PC-3 (cell line): ENCODE data around the gene IFITM10. TPM values are rescaled to one million over a fixed set of nuclear protein-coding genes. Genes with fewer than 3 reads are reported as not detected.
"Not testable (repeated sequence)": the region's sequence is repeated elsewhere in the genome, so short reads cannot be mapped to it uniquely, and the experiment has no call there.

ENCODE experiments used
- ATAC-seq: fragments of 200-7000 bp; cut with Tn5 transposase; 2 replicates; pipeline ENCODE4 v1.9.1; 2020; ENCODE audit warnings: mild to moderate bottlenecking, moderate library complexity
- BruUV-seq: library from RNA; stranded (reverse); fragments of 400-500 nt; replicated peaks from 2 replicates; lab custom pipeline; 2021; lab: Mats Ljungman, UMichigan
- CTCF ChIA-PET: fragments of 300-600 bp; sonication (Branson Sonifier 250); formaldehyde crosslinking; loops from one replicate; lab custom pipeline; 2022; ENCODE audit warnings: antibody characterized with exemption; lab: Charles Lee
- POLR2A ChIA-PET: fragments of 300-600 bp; sonication (Branson Sonifier 250); formaldehyde crosslinking; loops from one replicate; lab custom pipeline; 2022; ENCODE audit warnings: antibody characterized with exemption; ENCODE audit not compliant: unreplicated experiment; lab: Charles Lee
- DNase-seq: peaks from one replicate; pipeline ENCODE4 v3.0.0-alpha.2; 2015
- H2AFZ ChIP-seq: fragments of 300-600 bp; sonication (generic); 2 replicates; pipeline ENCODE4 v1.6.0; 2016; ENCODE audit warnings: antibody characterized with exemption, low read length
- H3F3A ChIP-seq: fragments of 300-600 bp; sonication (generic); one replicate; pipeline ENCODE4 v1.6.0; 2017; ENCODE audit warnings: antibody characterized with exemption, low read length, control low read depth, mild to moderate bottlenecking; ENCODE audit not compliant: unreplicated experiment
- H3K27ac ChIP-seq: fragments of 300-600 bp; sonication (generic); 2 replicates; pipeline ENCODE4 v1.5.1; 2016; ENCODE audit warnings: mild to moderate bottlenecking, low read length
- H3K27me3 ChIP-seq: fragments of 300-600 bp; sonication (generic); 2 replicates; pipeline ENCODE4 v1.6.1; 2016; ENCODE audit warnings: low read length, mixed read lengths
- H3K36me3 ChIP-seq: fragments of 300-600 bp; sonication (generic); 2 replicates; pipeline ENCODE4 v1.6.1; 2016; ENCODE audit warnings: low read depth, mixed run types, low read length, mixed read lengths
- H3K4me1 ChIP-seq: fragments of 300-600 bp; sonication (generic); 2 replicates; pipeline ENCODE4 v1.5.1; 2016; ENCODE audit warnings: low read length; ENCODE audit not compliant: insufficient read depth
- H3K4me2 ChIP-seq: fragments of 300-600 bp; sonication (generic); 2 replicates; pipeline ENCODE4 v1.6.0; 2016; ENCODE audit warnings: low read length
- H3K4me3 ChIP-seq: fragments of 300-600 bp; sonication (generic); 2 replicates; pipeline ENCODE4 v1.5.1; 2016; ENCODE audit warnings: mild to moderate bottlenecking, low read length, mixed read lengths
- H3K79me2 ChIP-seq: fragments of 300-600 bp; sonication (generic); 2 replicates; pipeline ENCODE4 v1.6.1; 2017; ENCODE audit warnings: low read length, mixed read lengths
- H3K9ac ChIP-seq: fragments of 300-600 bp; sonication (generic); 2 replicates; pipeline ENCODE4 v1.6.0; 2016; ENCODE audit warnings: mild to moderate bottlenecking, low read length
- H3K9me2 ChIP-seq: fragments of 300-600 bp; sonication (generic); replicated peaks from 2 replicates; pipeline ENCODE4 v1.6.1; 2016; ENCODE audit warnings: mixed run types, low read length, mixed read lengths
- H3K9me3 ChIP-seq: fragments of 300-600 bp; sonication (generic); 2 replicates; pipeline ENCODE4 v1.6.1; 2016; ENCODE audit warnings: low read length, mixed read lengths
- H4K20me1 ChIP-seq: fragments of 300-600 bp; sonication (generic); 2 replicates; pipeline ENCODE4 v1.6.1; 2016; ENCODE audit warnings: low read length, mixed read lengths
- EZH2 ChIP-seq: fragments of 300-600 bp; sonication (generic); IDR thresholded peaks from one replicate; pipeline ENCODE4 v1.6.1; 2017; ENCODE audit warnings: antibody characterized with exemption, mild to moderate bottlenecking, low read length; ENCODE audit not compliant: unreplicated experiment
- EZH2phosphoT487 ChIP-seq: fragments of 300-600 bp; sonication (generic); IDR thresholded peaks from 2 replicates; pipeline ENCODE4 v1.6.1; 2018; ENCODE audit warnings: mild to moderate bottlenecking, antibody characterized with exemption, low read length, borderline replicate concordance
- intact Hi-C: fragments of 100-400 bp; cut with micrococcal nuclease; formaldehyde crosslinking; loops from 2 replicates; pipeline ENCODE4 v1.9.0; 2023
- total RNA-seq: library from RNA; depleted of rRNA; stranded (reverse); fragments of >200 nt; gene quantifications from 2 replicates; pipeline ENCODE4 v1.2.3, GENCODE V29; 2014
- TF ChIP-seq, protein P1 (sequence below): fragments of 300-600 bp; sonication (generic); conservative IDR thresholded peaks from 2 replicates; pipeline ENCODE4 v1.5.1; 2017; ENCODE audit warnings: antibody characterized with exemption, low read depth, mild to moderate bottlenecking, low read length

The IFITM10 gene
- total RNA-seq, 1 experiment from 2014 or later = 1.4 TPM

GRCh38 chr11:1691026-1691877 lies 59.1 kb downstream of the IFITM10 start:
- CTCF ChIA-PET = interaction anchor here (0.5 kb wide), 1 partner anchor 54 kb away, joined by 3 read pairs; no protein-coding TSS in a partner anchor
- BruUV-seq = no TSS peak
- ATAC-seq = no peak

GRCh38 chr11:1690167-1691025 lies 60.0 kb downstream of the IFITM10 start:
- Histone ChIP-seq H3K9me3 (no peaks in the 10 kb centered on the region), H4K20me1 (no peaks in the 10 kb centered on the region), H3K4me2 (no peak overlapping the region), H3K4me3 (no peak overlapping the region), H2AFZ (no peak overlapping the region), H3K27ac (no peak overlapping the region), H3K9me2 (no peaks in the 10 kb centered on the region), H3K9ac (no peak overlapping the region), H3K79me2 (no peaks in the 10 kb centered on the region), H3K27me3 (no peaks in the 10 kb centered on the region), H3K4me1 (peaks cover 7% of the 10 kb centered on the region; the same call in 1 of the 2 replicates), H3F3A (no peaks in the 10 kb centered on the region), H3K36me3 (no peaks in the 10 kb centered on the region)
- POLR2A ChIA-PET = no interaction called here
- no peak for TF ChIP-seq EZH2phosphoT487
- TF ChIP-seq EZH2 = no peak
- TF ChIP-seq, protein P1, sequence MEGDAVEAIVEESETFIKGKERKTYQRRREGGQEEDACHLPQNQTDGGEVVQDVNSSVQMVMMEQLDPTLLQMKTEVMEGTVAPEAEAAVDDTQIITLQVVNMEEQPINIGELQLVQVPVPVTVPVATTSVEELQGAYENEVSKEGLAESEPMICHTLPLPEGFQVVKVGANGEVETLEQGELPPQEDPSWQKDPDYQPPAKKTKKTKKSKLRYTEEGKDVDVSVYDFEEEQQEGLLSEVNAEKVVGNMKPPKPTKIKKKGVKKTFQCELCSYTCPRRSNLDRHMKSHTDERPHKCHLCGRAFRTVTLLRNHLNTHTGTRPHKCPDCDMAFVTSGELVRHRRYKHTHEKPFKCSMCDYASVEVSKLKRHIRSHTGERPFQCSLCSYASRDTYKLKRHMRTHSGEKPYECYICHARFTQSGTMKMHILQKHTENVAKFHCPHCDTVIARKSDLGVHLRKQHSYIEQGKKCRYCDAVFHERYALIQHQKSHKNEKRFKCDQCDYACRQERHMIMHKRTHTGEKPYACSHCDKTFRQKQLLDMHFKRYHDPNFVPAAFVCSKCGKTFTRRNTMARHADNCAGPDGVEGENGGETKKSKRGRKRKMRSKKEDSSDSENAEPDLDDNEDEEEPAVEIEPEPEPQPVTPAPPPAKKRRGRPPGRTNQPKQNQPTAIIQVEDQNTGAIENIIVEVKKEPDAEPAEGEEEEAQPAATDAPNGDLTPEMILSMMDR = no peak
- ATAC-seq (no peak), DNase-seq (no peak)
- CTCF ChIA-PET = no interaction called here
- no TSS peak for BruUV-seq
- intact Hi-C loops = loop anchor here (5.0 kb wide), 1 partner anchor 38 kb away; no protein-coding TSS in a partner anchor

More at GRCh38 chr11:1691026-1691877, 59.1 kb downstream of the IFITM10 start:
- no peaks in the 10 kb centered on the region for H3K9me2 ChIP-seq
- no peaks in the 10 kb centered on the region for H3K79me2 ChIP-seq
- H3F3A ChIP-seq = no peaks in the 10 kb centered on the region
- no peaks in the 10 kb centered on the region for H3K9me3 ChIP-seq
- no peak for TF ChIP-seq EZH2phosphoT487
- TF ChIP-seq, protein P1 = no peak
- no peak for TF ChIP-seq EZH2
- no peaks in the 10 kb centered on the region for H4K20me1 ChIP-seq
- intact Hi-C loops = loop anchor here (5.0 kb wide), 1 partner anchor 39 kb away; no protein-coding TSS in a partner anchor
- no peak overlapping the region for H2AFZ ChIP-seq
- H3K27ac ChIP-seq = no peak overlapping the region
- no peak overlapping the region for H3K4me2 ChIP-seq
- POLR2A ChIA-PET = no interaction called here
- H3K4me1 ChIP-seq = peaks cover 7% of the 10 kb centered on the region; the same call in 1 of the 2 replicates
- no peaks in the 10 kb centered on the region for H3K36me3 ChIP-seq
- H3K4me3 ChIP-seq = no peak overlapping the region
- DNase-seq = no peak
- H3K9ac ChIP-seq = no peak overlapping the region
- H3K27me3 ChIP-seq = no peaks in the 10 kb centered on the region

- H2AFZ ChIP-seq, H3K9me2 ChIP-seq, ATAC-seq, H3K4me3 ChIP-seq, H3K9me3 ChIP-seq, H3K79me2 ChIP-seq, POLR2A ChIA-PET, CTCF ChIA-PET, H3K4me1 ChIP-seq, BruUV-seq, DNase-seq, H3F3A ChIP-seq, H3K4me2 ChIP-seq, H4K20me1 ChIP-seq, H3K27me3 ChIP-seq, H3K36me3 ChIP-seq, H3K27ac ChIP-seq, H3K9ac ChIP-seq: not testable (repeated sequence)
- intact Hi-C loops = loop anchor here (5.0 kb wide), 1 partner anchor 37 kb away; no protein-coding TSS in a partner anchor
Observed at GRCh38 chr11:1689250-1690166, 60.9 kb downstream of the IFITM10 start.

GRCh38 chr11:1688336-1688947 lies 62.0 kb downstream of the IFITM10 start:
- H3K27ac ChIP-seq, H3K9me2 ChIP-seq, H3K4me1 ChIP-seq, H3K36me3 ChIP-seq, H4K20me1 ChIP-seq, H3K9ac ChIP-seq, H3F3A ChIP-seq, intact Hi-C loops, ATAC-seq, H3K4me2 ChIP-seq, H3K27me3 ChIP-seq, H3K9me3 ChIP-seq, DNase-seq, BruUV-seq, CTCF ChIA-PET, POLR2A ChIA-PET, H2AFZ ChIP-seq, H3K4me3 ChIP-seq, H3K79me2 ChIP-seq: not testable (repeated sequence)
